Measurements from ENCODE around the gene HSDL1.

HSDL1 gene

GRCh38 chr16:84136331-84137125, 8.4 kb downstream of the HSDL1 start:
- Histone ChIP-seq H3K27ac (no peak overlapping the region), H3K36me3 (replicated peaks) (no peaks in the 10 kb centered on the region), H3K27me3 (replicated peaks) (no peaks in the 10 kb centered on the region), H3K4me3 (ENCODE audit: low read depth, low read length) (no peak overlapping the region)
- no peak for DNase-seq
- in situ Hi-C loops (cut with HindIII; ENCODE audit: low pct_ligation_motif_present, low sequenced_read_pairs): no loop called here
- TF ChIP-seq CTCF (IDR thresholded peaks at IDR 0.05; ENCODE audit: low read depth, low read length, missing control alignments): no peak

- H3K27ac ChIP-seq: no peak overlapping the region
- no peak for DNase-seq
- TF ChIP-seq CTCF (IDR thresholded peaks at IDR 0.05; ENCODE audit: low read depth, low read length, missing control alignments): no peak
- H3K4me3 ChIP-seq (ENCODE audit: low read depth, low read length): no peak overlapping the region
- peaks cover 3% of the 10 kb centered on the region for H3K36me3 ChIP-seq (replicated peaks)
- in situ Hi-C loops (cut with HindIII; ENCODE audit: low pct_ligation_motif_present, low sequenced_read_pairs): no loop called here
- no peaks in the 10 kb centered on the region for H3K27me3 ChIP-seq (replicated peaks)
These were observed 12.3 kb downstream of the HSDL1 start for GRCh38 chr16:84132527-84133285.

- no peak overlapping the region for H3K27ac ChIP-seq
- in situ Hi-C loops (cut with HindIII; ENCODE audit: low pct_ligation_motif_present, low sequenced_read_pairs): no loop called here
- peaks cover 3% of the 10 kb centered on the region for H3K36me3 ChIP-seq (replicated peaks)
- no peak for TF ChIP-seq CTCF (IDR thresholded peaks at IDR 0.05; ENCODE audit: low read depth, low read length, missing control alignments)
- DNase-seq: no peak
- H3K4me3 ChIP-seq (ENCODE audit: low read depth, low read length): no peak overlapping the region
- H3K27me3 ChIP-seq (replicated peaks): no peaks in the 10 kb centered on the region
These were observed 13.9 kb downstream of the HSDL1 start for GRCh38 chr16:84131117-84131516.

- in situ Hi-C loops (cut with HindIII; ENCODE audit: low pct_ligation_motif_present, low sequenced_read_pairs): no loop called here
- Histone ChIP-seq H3K27ac (no peak overlapping the region), H3K4me3 (ENCODE audit: low read depth, low read length) (no peak overlapping the region), H3K36me3 (replicated peaks) (peaks cover 17% of the 10 kb centered on the region), H3K27me3 (replicated peaks) (no peaks in the 10 kb centered on the region)
- DNase-seq: no peak
- TF ChIP-seq CTCF (IDR thresholded peaks at IDR 0.05; ENCODE audit: low read depth, low read length, missing control alignments): no peak
These were observed 20.5 kb downstream of the HSDL1 start for GRCh38 chr16:84124257-84125073.

- Histone ChIP-seq H3K27me3 (replicated peaks) (no peaks in the 10 kb centered on the region), H3K27ac (no peak overlapping the region), H3K36me3 (replicated peaks) (peaks cover 15% of the 10 kb centered on the region), H3K4me3 (ENCODE audit: low read depth, low read length) (no peak overlapping the region)
- in situ Hi-C loops (cut with HindIII; ENCODE audit: low pct_ligation_motif_present, low sequenced_read_pairs): no loop called here
- DNase-seq: no peak
- TF ChIP-seq CTCF (IDR thresholded peaks at IDR 0.05; ENCODE audit: low read depth, low read length, missing control alignments): no peak
These were observed 24.0 kb downstream of the HSDL1 start for GRCh38 chr16:84121007-84121406.

Measured in brain microvascular endothelial cell (primary cell).